Measurements from ENCODE around the gene MINDY4.

DNA sequence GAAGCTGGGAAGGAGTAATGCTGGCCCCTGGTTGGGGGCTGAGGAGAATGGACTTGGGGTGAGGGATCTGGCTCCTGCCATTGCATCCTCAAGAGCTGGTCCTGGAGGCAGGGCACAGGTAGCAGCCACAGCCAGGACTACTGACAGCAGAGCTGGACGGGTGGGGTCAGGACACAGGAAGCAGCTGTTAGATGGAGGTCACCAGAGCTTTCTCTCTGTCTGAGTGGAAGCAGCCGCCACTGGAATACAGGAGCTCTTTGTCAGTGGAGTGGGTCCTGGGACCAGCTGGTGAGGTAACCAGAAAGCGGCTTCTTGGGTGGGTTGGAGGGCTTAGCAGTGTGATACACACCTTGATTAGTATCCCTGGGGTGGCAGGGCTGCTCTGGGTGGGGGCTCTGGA is 82.4 kb downstream of the MINDY4 start:
- TF ChIP-seq, protein P1, sequence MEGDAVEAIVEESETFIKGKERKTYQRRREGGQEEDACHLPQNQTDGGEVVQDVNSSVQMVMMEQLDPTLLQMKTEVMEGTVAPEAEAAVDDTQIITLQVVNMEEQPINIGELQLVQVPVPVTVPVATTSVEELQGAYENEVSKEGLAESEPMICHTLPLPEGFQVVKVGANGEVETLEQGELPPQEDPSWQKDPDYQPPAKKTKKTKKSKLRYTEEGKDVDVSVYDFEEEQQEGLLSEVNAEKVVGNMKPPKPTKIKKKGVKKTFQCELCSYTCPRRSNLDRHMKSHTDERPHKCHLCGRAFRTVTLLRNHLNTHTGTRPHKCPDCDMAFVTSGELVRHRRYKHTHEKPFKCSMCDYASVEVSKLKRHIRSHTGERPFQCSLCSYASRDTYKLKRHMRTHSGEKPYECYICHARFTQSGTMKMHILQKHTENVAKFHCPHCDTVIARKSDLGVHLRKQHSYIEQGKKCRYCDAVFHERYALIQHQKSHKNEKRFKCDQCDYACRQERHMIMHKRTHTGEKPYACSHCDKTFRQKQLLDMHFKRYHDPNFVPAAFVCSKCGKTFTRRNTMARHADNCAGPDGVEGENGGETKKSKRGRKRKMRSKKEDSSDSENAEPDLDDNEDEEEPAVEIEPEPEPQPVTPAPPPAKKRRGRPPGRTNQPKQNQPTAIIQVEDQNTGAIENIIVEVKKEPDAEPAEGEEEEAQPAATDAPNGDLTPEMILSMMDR (conservative IDR thresholded peaks at IDR 0.05 in 1 of 2, IDR thresholded peaks at IDR 0.05 in 1 of 2; ENCODE audit: extremely low read depth in 1 of 2, insufficient read depth in 1 of 2, low read depth in 1 of 2, low read length in 2 of 2), result no peak
- no peak for TF ChIP-seq EZH2 (IDR thresholded peaks at IDR 0.05; ENCODE audit: borderline replicate concordance, low read length)
